Astrocyte of the hippocampus (primary cell): ENCODE results near the gene FCN1.
"Not testable (repeated sequence)": the region's sequence is repeated elsewhere in the genome, so short reads cannot be mapped to it uniquely, and the experiment has no call there.

Experiments
- DNase-seq: peaks from one replicate; pipeline ENCODE4 v3.0.0; 2011; ENCODE audit warnings: low read depth, low spot score

FCN1 gene

DNA sequence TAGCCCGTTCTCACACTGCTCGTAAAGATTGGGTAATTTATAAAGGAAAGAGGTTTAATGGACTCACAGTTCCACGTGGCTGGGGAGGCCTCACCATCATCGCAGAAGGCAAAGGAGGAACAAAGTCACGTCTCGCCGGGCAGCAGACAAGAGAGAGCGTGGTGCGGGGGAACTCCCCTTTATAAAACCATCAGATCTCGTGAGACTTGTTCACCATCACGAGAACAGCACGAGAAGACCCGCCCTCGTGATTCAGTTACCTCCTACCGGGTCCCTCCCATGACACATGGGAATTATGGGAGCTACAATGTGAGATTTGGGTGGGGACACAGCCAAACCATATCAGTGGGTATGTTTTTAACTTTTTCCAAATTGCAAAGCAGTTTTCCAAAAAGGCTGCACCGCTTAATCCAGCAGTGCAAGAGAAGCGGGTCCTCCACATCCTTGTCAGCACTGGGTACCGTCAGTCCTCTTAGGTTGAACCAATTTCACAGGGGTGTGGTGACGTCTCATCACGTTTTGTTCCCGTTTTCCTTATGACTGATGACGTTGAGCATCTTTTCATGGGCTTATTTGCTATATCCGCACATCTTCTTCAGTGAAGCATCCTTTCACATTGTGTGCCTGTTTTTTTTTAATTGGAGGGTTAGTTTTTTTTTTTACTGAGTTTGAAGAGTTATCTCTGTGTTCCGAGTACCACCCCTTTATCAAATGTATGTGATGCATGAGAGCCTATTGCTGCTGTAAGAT, 45.1 kb downstream of the FCN1 start:
- no peak for DNase-seq

DNA sequence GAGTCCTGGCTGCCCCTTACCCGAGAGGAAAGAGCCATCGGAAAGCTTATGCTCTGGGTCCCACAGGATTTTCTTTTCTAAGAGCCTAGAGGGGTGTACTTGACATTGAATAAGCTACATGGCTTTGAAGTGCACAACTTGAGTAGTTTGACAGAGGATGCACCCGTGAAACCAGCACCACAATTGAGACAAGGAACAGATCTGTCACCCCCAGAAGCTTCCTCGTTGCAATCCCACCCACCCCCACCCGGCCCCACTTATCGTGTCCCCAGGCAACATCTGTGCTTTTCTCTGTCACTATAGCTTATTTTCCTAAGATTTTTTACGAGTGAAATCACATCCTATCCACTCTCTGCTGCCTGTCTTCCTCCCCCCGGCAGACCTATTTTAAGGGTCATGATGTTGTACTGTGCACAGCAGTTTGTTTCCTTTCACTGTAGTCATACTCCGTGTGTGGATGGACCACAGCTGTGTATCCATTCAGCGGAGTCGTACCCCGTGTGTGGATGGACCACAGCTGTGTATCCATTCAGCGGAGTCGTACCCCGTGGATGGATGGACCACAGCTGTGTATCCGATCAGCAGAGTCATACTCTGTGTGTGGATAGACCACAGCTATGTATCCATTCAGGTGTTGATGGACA, 45.9 kb downstream of the FCN1 start:
- DNase-seq, result no peak

DNA sequence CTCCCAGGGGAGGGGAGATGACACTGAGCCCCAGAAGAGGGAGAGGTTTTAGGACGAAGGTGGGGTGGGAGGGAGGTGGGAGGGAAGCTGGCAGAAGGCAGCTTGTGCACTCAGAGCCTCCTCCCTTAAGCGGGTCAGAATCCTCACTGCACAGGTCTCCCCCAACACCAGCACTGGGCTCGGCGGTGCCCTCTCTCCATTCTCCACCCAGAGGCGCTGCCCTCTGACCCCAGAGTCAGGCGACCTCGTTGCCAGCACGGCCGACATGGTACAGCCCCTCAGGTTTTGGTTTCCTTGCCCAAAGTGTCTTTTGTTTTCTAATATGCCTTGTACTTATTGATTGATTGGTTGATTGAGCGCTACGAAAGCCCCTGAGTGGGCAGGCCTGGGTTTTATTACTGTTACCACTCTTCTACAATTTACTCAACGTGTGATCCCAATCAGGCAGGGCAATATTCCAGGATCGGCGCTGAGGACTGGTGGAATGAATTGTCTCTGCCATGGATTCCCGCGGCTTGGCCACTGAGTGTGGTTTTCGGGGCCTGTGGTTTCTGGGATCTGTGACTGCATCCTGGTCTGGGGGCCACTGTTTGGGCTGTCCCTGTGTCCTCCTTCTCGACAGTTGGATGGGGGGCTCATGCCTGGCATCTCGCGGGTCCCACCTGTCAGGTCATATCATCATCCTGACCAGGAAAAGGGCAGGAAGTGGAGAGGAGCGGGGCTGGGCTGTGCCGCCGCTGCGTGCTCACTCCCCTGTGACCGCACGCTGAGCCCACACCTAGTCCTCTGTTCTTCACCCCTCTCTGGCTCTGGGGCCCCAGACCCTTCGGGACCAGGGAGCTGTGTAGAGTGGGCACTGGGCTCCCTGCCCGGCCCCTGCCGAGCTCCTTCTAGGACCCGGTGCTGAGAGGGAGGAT, 46.7 kb downstream of the FCN1 start:
- no peak for DNase-seq

DNA sequence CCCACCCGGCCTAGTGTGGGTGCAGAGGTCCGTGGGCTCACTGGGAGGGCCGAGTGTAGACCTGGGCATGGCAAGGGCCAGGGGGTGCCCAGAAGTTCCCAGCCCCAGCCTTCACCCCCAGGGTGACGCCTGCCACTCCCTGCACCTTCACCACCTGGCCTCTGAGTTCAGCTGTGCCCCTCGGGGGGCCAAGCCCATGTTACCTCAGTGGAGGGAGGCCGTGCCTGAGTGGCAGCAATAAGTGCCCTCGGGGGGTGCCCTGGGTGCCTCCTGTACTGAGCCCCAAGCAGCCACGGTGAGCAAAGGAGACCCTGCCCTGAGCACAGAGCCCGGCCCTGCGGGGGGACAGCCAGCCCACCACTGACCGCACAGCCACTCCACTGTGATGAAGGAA, 47.4 kb downstream of the FCN1 start:
- DNase-seq, result no peak

DNA sequence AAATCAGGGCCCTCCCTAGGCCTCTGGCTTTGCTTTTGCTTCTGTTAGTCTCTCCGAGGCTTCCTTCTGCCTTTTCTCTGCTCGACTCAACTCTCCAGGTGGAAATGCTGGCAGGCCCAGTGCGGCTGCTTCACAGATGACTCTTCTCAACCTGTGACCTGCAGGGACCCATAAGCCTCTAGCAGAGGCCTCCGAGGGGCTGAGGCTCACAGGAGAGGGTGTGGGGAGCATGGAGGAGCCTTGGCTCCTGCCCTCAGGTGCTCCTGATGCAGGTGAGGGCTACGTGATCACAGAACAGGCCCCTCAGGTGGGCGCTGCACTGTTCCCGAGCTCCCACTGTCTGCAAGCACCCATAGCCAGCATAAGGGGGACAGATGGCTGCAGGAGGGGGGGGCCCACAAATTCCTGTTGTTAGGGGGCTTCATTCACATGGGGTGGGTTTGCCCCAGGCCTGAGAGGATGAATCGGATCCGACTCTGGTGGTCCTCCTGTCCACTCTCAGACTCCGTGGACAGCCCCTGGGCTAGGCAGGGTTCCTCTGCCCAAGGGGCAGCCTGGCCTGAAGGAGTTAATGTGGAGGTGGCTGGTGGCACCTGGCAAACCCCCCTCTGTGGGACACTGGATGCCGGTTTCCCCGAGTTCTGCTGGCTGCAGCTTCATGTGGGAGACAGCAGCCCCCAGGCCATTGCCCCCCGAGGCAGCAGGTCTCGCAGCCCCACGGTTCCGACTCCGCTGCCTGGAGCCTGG, 48.0 kb downstream of the FCN1 start:
- DNase-seq, result no peak

DNA sequence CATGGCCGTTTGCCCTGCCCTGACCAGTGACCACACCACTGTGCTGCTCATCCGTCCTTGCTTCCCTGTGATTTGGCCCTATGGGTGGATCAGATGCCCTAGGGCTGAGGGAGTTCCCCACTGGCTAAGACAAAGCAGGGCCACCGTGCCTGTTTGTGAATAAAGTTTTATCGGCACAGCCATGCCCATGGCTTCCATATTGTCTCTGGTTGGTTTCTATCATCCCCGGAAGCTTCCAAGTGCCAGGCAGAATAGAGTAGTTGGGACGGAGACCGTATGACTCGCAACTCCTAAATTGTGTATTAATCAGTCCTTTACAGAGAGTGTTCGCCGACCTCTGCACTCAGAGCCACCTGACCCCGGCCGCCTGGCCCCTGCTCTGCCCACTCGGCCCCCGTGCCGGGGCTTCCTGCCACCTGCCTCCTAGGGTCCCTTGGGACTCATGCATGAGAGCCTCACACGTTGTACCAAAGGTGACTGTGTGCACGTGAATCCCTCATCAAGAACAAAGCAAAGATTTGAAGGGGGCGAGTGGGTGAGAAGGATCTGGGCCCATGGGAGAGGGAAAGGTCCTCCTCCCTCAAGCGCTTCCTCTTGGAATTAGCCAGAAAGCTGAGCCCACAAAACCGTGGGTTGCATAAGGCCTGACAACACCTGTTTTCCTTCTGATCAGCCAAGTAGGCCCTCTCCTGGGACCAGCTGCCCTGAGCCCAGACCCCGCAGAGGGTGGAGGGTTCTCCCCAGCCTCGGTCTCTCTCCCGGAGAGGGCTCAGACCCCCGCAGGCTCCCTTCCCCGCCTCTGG, 48.8 kb downstream of the FCN1 start:
- no peak for DNase-seq

DNA sequence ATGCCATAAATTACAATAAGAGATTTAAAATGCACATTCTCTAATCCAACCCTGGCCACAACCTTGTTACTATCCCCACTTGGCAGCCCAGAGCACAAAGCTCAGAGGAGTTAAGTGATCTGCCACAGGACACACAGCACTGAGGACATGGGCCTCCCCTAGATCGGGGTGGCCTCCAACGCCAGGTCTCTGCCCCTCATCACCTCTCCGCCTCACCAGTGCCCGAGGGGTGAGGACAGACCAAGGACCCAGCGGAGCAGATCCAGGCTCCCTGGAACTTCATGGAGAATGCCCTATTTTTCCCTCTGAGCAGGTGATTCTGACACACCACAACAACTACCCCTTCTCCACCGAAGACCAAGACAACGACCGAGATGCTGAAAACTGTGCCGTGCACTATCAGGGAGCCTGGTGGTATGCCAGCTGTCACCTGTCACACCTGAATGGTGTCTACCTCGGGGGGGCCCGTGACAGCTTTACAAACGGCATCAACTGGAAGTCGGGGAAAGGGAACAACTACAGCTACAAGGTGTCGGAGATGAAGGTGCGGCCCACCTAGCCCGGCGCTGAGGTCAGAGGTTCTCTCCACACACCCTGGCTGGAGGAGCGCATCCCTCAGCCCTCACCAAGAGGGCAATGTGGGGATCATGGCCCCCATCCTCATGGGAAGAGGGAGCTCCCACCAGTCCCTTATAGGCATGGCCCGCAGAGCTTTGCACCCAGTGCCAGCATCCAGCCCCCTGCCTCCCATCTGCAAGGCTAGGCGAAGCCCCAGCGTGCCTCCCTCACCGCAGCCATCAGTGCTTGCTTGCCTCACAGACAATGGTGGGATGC, 49.6 kb downstream of the FCN1 start:
- DNase-seq, result no peak

DNA sequence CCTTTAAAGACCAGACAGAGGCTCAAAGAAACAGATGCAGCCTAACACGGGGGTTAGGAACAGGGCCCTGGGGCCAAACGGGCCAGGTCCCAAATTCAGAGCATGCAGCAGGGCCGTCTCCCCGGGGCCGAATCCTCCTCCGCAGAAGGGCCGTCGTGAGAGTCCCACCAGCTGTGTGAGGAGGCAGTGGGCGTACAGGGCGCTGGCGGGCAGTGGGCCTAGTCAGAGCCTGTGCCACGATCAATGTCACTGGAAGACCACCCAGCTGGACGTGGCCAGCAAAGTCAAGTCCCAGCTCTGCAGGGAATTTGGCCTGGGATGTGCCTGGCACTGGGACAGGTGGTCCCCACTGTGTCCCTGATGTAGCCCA, 52.9 kb downstream of the FCN1 start:
- DNase-seq, result no peak

DNA sequence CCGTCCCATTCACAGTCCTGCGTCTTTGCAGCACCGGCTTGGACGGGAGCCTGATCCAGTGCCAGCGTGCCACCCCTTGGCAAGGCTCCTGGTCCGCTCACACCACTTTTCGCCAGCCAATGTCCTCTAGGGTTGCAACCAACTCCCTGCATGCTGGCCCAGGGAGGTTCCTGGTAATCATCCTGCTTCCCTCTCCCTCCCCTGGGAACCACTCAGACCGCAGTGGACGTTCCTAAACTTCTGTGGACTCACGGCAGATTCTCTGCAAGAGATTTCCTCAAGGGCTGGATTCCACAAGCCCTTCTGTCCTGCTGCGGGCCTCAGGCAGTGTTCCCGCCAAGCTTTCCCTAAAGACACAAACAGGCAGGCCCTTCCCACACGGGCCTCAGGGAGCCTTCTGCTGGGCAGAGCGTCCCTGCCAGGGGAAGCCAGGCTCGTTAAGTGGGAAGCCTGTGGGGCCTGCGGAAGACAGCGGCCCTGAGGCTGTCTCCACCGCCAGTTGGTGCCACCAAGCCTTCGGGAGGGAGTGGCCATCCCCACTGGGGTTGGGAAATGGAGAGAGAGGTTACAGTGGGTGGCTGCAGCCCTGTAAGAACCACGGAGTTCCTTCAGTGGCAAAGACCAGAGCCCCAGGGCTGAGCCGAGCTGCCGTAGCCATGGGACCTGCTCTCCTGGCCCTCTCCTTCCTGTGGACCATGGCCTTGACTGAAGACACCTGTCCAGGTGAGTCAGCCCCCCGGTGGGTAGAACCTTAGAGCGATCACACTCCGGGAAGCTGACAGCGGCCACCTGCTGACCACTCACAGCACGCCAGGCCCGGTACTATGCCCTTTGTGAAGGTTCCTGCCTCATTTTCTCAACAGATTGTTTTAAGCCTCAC, 53.5 kb downstream of the FCN1 start:
- peak; percentile 34 for DNase-seq

DNA sequence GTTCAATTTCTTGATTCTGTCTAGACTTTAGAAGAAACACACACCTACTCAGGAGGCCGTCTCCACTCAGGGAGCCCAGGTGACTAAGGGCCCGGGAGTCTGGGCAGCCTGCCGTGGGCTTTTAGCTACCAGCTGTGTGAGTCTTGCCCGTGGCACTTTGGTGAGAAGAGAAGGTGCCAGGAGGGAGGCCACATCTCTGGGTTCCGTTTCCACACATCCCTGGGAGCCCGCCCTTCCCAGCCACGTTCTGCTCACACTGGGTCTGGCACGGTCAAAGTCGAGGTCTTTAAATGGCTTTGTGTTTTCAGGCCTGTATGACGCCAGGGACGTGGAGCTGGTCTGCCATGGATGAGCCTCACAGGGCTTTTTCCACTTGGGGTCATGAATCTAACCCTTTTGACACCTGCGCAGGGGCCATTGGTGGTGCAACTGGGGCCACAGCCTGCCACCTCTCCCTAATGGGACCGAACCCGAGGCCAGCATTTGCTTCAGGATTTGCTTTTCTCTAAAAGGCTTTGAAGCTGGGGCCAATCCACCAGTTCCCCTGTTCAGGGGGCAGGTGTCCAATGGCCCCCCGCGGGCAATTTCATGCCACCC, 54.3 kb downstream of the FCN1 start:
- DNase-seq, result no peak

DNA sequence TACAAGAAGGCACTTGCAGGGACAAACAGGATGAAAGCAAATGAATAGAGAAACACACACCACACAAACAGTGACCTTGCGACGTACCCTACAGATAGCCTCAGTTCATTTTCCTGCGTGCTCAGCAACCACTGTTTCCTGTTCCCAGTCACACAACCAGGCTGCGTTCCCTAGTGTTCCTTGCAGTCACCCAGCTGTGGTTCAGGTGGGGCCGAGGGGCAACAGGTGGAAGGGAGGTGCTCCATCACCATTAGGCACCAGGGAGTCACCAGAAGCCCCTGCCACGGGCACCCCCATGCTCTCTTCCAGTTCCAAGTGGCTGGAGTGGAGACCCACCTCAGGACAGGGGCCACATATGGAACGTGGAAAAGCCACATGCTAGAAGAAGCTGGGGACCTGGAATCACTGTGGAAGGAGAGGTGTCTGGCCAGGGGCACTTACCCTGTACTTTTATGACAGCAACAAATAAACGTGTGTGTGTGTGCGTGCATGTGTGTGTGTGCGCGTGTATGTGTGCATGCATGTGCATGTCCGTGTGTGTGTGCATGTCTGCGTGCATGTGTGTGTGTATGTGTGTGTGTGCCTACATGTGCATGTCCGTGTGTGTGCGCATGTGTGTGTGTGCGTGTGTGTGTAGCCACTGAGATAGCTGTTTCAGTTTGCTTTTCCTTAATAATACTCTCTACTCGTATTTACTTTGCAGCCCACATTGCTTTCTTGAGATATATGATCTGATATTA, 55.9 kb downstream of the FCN1 start:
- DNase-seq, result no peak

DNA sequence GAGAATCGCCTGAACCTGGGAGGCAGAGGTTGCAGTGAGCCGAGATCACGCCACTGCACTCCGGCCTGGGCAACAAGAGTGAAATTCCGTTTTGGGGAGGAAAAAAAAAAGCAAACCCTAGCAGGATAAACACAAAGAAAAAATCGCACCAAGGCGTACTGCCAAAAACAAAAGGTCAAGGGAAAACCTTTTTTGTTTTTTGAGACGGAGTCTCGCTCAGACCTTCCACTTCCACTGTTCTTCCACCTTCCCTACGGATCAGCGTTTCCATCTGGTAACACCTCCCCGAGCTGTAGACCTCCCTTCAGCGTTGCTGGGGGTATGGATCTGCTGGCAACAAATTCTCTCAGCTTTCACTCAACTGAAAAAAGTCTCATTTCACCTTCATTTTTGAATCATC, 57.2 kb downstream of the FCN1 start:
- no peak for DNase-seq

DNA sequence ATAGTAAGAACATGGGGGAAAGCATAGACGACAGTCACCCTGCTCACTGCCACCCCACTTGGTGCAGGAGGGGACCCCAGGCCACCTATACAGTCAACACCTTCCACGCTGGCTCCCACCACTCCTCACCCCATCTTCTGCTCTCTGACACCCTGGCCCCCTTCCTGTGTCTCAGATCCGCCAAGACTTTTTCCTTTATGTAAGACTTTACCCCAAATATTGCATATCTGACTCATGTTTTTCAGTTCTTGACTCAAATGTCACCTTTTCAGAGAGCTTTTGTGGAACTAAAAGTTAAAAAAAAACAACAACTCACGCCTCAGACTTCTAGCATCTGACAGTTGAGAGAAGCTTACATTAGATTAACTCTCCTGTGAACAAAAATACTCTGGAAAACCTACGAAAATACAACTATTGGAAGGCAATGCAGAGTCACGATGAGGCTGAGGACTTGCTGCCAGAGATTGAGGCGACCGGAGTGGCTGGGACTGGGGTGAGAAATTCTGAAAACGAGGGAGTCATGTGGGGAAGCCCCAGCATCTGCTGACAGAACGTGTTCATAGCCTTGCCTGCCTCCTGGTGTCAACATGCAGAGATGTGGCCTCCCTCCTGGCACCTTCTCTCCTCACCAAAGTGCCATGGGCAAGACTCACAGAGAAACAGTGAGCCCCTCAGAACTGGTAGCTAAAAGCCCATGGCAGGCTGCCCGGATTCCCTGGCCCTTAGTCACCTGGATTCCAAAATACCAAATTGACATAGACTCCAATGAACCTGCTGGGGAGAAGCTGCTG, 59.5 kb downstream of the FCN1 start:
- DNase-seq, result peak; percentile 91

DNA sequence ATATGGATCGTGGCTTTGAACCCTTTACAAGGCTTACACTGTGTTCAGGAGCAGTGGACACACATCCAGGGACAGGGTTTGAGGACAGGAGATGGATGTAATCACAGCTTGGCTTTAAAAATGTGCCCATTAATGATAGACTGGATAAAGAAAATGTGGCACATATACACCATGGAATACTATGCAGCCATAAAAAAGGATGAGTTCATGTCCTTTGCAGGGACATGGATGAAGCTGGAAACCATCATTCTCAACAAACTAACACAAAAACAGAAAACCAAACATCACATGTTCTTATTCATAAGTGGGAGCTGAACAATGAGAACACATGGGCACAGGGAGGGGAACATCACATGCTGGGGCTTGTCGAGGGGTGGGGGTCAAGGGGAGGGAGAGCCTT, 60.3 kb downstream of the FCN1 start:
- DNase-seq, result not testable (repeated sequence)

DNA sequence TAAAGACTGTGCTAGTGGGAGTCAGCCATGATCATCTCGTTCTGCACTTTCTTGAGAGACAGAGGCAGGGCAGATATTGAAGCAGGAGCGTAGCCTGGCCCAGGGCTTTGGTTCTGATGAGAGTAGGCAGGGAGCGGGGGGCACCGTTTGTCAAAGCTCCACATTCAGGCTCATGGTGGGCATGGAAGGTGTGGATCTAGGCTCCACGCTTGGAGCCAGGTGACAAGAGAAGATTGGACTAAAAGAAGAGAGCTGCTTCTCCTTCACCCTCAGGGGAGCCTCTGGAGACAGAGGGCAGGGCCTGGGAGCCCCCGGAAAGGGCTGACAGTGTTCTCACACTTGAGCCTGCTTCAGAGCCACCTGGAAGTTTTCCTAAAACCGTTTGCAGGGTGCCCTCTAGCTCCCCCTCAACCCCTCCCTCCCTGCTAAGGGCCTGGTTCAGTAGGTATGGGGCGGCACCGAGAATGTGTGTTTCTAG, 61.8 kb downstream of the FCN1 start:
- DNase-seq, result no peak
